Articular chondrocyte of knee joint (primary cell): ENCODE measurements around the gene MET. TPM values are rescaled to one million over a fixed set of nuclear protein-coding genes. Genes with fewer than 3 reads are reported as not detected.

Experiments used
- total RNA-seq: library from RNA; depleted of rRNA; stranded (reverse); fragments of >200 nt; gene quantifications from 2 replicates; pipeline ENCODE4 v1.2.3, GENCODE V29; 2012

The MET gene
- total RNA-seq: 62.2 and 84.0 TPM in 2 replicates

DNA sequence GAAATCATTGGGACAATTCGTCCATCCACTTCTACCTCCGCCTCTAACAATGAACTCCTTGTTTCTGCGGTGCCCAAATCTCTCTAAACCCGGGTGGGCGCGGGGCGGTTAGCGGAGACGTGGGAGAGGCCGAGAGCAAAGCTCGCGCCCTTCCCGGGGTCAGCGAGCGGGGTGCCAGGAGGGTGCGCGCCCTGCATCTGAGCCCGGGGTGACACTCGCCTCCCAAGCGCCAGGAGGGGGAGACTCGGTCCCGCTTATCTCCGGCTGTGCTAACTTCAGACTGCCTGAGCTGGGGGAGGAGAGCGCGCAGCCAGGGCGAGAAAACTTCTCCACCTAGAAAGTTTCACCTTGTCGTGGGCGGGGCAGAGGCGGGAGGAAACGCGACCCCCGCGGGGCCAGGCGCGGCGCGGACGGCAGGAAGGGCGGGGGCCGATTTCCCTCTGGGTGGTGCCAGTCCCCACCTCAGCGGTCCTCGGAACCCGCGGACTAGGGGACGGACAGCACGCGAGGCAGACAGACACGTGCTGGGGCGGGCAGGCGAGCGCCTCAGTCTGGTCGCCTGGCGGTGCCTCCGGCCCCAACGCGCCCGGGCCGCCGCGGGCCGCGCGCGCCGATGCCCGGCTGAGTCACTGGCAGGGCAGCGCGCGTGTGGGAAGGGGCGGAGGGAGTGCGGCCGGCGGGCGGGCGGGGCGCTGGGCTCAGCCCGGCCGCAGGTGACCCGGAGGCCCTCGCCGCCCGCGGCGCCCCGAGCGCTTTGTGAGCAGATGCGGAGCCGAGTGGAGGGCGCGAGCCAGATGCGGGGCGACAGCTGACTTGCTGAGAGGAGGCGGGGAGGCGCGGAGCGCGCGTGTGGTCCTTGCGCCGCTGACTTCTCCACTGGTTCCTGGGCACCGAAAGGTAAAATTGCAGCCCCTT is at the start of gene MET:
TSS of gene MET (plus strand) at position 516 of the 915 bp plus-strand sequence. CDS start 26,889 bp downstream, outside the sequence.

Other genes starting within 250 kb of the MET start
- 47.6 and 73.1 TPM in 2 replicates for gene CAV2, start 172.5 kb upstream of the MET start, total RNA-seq
- 259 and 374 TPM in 2 replicates for gene CAV1, start 147.2 kb upstream of the MET start, total RNA-seq
- gene CAPZA2, start 190.4 kb downstream of the MET start, total RNA-seq: 190 and 215 TPM in 2 replicates